GM18519 (cell line): ENCODE data around the gene CASKIN2.
"Not testable (repeated sequence)": the region's sequence is repeated elsewhere in the genome, so short reads cannot be mapped to it uniquely, and the experiment has no call there.

ENCODE experiments used
- ATAC-seq: cut with Tn5 transposase; IDR thresholded peaks from one replicate; pipeline ENCODE4 v1.9.1; 2021; ENCODE audit warnings: mild to moderate bottlenecking, moderate library complexity; ENCODE audit not compliant: unreplicated experiment, low FRiP score

Gene CASKIN2

DNA sequence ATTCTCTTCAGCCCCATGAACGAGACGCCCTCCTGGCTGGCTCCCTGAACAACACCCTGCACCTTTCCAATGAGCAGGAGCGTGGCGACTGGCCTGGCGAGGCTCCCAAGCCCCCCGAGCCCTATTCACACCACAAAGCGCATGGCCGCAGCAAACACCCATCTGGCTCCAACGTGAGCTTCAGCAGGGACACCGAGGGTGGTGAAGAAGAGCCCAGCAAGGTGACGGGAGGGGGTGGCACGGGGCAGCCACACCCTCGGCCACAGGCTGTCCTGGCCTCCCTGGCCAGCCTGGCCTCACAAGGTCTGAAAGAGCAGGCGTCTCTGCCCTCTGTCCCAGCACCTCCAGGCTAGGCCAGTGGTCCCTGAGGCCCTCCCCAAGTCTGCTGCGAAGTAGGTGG, 23.7 kb downstream of the CASKIN2 start:
- ATAC-seq, result no peak

DNA sequence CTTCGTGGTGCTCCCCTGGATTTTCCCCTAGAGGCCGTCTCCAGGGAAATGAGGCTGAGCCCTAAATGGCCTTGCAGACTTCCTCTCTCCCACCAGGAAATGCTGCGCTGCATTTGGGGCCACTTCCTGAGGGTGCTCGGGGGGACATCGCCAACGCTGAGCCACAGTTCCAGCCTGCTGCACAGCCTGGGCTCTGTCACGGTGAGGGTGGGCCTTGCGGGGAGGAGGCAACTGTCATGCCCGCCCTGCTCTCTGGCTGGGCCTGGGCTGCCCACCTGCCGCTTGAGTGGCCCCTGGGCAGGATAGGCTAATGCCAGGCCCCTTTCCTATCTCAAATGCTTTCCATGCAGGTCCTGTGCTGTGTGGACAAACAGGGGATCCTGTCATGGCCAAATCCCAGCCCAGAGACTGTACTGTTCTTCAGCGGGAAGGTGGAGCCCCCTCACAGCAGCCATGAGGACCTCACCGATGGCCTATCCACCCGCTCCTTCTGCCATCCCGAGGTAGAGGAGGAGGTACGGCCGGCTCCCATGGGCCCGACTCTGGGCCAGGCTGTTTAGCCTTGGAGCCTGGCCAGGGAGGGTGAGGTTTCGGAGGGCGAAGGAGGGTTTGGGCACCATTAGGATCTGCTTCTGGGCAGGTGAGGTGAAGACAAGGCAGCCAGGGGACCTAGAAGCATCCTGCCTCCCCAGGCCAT, 24.2 kb downstream of the CASKIN2 start:
- ATAC-seq, result no peak

DNA sequence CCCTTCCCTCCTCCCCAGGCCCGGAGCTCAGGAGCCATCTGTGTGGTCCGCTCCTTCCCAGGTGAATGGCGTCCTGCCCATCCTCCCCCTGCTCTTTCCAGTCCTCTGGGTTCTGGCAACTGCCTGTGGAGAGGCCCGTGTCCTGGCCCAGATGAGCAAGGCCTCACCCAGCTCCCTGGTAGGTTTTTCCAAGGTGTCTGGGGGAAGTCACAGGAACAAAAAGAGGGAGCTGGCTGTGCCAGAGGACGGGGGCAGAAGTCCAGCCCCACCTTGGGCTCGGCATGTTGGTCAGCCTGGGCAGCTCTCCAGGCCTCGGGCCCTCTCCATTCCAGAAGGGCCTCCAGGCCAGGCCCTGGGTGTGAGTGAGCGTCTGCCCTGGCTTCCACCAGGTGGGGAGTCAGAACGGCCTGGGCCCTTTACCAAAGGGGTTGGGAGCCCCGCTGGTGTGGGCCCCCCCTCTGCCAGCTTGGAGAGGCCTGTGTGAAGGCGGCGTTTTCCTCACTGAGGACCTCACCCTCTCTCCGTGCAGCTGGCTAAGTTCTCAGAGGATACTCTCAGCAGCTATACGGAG, 25.1 kb downstream of the CASKIN2 start:
- no peak for ATAC-seq

DNA sequence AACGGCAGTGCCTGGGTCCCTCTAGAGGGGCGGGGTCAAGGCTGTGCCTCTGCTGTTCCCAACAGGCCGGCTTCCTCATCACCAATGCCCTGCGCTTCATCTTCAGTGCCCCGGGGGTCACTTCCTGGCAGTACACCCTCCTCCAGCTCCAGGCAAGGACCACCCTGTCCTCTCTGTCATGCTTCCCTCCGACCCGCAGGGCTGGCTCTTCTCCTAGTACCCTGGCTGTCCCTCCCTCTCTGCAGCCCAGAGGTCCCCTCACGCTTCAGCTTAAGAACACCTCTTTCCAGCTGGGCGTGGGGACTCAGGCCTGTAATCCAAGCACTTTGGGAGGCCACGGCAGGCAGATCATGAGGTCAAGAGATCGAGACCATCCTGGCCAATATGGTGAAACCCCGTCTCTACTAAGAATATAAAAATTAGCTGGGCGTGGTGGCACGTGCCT, 25.8 kb downstream of the CASKIN2 start:
- no peak for ATAC-seq

DNA sequence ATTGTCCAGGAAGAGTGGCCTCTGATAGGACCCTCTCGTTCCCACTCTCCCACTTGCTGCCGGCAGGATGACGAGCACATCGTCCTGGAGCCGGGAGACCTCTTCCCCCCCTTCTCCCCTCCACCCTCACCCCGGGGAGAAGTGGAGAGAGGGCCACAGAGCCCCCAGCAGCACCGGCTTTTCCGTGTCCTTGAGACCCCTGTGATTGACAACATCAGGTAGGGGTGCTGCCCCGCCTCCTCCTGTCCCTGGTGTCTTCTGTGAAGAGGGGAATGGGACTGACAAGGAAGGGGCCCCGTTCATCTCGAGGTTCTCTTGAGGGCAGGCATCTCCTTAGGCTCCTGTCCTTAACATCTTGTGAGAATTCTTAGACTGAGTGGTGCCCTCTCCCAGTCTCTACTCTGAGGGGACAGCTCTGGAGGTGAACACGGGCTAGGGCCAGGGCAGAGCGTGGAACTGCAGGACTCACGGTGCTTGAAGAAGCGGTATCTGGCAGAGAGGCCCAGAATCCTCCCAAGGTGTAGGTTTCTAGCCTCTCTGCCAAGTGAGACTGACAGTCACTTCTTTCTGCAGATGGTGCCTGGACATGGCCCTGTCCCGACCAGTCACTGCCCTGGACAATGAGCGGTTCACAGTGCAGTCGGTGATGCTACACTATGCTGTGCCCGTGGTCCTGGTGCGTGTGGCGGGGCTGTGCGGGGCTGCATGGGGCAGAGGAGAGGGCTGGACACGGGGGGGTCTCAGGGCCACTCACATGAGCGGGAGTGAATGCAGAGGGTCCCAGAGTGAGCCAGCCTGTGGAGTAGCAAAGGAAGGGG, 26.4 kb downstream of the CASKIN2 start:
- ATAC-seq, result no peak

DNA sequence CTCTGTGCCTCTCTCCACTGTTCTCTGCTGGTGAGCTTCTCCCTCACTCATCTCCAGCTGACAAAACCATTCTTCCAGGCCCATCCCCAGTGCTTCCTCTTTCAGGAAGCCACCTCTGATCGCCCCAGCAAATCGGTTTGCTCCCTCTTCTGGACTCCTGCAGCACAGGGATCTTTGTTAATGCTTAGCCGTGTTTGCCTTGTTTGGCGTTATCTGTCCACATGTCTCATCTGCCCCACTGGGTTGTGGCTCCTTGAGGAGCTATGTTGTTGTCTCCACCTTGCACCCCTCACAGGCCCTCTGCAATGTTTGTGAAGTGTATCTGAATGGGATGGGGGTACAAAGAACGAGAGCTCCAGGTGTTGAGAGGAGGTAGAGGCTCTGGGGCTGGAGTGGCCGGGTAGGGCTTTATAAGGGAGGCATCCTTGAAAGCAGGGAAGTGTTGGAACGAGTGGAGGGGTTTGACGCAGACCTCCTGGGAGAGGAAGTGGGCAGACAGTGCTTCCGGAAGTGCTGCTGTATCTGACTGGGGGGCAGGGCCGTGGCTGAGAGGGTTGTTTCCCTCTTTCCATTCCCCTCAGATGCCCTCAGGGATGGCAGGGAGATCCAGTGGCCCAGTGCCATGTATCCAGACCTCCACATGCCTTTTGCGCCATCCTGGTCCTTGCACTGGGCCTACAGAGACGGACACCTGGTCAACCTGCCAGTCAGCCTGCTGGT, 27.8 kb downstream of the CASKIN2 start:
- ATAC-seq, result no peak

DNA sequence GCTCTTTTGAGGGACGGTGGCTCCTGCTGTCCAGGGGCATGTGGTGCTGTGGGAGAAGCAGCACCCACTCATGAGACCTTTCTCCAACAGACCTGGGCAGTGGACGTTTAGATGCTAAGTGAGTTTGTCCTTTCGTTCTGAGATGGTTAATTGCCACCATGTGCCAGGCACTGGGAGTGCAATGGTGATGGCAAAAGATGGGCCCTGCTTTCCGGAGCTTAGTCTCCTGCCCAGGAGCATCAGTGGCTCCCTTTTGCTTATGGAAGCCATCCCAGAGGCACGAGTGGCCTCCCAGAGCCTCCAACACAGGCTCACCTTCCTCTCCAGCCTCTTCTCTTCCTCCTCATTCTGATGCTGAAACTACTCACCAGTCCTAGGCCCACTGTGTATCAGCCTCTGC, 28.4 kb downstream of the CASKIN2 start:
- no peak for ATAC-seq

DNA sequence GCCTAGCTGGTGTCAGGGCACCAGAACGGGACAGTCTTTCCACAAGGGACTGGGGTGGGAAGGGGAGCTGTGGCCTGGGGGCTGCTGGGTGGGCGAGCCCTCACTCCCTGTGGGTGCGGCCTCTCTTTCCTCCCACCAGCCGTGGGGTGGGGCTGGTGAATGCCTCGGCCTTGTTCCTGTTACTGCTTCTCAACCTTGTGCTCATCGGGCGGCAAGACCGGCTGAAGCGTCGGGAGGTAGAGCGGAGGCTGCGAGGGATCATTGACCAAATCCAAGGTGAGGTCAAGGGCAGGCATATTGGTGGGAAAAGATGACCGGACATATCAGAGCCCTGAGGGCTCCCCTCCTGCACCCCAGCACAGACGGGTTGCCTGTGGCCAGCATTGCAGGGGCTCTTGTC, 29.2 kb downstream of the CASKIN2 start:
- ATAC-seq, result no peak

DNA sequence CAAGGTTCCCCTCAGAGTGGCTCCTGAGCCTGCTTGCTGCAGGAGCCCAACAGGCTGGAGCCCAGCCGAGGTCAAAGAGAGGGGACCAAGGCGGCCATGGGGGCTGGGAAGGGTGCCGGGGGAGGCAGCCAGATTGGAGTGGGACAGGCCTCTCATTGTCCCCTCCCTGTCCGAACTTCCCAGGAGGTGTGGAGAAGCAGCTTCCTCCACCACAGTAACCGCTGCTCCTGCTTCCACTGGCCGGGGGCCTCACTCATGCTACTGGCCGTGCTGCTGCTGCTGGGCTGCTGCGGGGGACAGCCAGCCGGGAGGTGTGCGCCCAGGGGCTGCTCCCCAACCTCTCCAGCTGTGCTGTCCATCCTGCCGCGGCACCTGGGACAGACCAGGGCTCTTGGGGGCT, 29.6 kb downstream of the CASKIN2 start:
- ATAC-seq, result no peak

DNA sequence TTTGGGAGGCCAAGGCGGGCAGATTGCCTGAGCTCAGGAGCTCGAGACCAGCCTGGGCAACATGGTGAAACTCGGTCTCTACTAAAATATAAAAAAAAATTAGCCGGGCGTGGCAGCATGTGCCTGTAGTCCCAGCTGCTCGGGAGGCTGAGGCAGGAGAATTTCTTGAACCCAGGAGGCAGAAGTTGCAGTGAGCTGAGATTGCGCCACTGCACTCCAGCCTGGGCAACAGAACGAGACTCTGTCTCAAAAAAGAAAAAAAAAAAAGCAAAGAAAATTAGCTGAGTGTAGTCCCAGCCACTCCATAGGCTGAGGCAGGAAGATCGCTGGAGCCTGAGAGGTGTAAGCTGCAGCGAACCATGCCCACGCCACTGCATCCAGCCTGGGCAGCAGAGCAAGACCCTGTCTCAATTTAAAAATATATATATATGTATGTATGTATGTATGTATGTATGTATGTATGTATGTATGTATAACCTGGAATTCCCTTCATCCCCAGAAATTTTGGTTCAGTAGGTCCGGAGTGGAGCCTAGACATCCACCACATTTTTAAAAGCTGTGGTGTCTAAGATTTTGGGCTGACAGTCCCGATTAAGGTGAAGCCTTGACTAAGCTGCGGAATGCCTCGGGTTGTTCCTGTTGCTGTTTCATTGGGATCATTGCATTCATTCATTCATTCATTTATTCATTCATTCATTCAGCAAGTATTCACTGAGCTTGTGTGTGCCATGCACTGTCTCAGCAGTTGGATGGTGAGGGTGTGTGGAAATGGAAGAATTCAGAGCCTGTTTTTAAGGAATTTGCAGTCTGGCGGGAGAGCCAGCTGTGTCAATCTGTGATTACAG, 33.0 kb downstream of the CASKIN2 start:
- no peak for ATAC-seq

DNA sequence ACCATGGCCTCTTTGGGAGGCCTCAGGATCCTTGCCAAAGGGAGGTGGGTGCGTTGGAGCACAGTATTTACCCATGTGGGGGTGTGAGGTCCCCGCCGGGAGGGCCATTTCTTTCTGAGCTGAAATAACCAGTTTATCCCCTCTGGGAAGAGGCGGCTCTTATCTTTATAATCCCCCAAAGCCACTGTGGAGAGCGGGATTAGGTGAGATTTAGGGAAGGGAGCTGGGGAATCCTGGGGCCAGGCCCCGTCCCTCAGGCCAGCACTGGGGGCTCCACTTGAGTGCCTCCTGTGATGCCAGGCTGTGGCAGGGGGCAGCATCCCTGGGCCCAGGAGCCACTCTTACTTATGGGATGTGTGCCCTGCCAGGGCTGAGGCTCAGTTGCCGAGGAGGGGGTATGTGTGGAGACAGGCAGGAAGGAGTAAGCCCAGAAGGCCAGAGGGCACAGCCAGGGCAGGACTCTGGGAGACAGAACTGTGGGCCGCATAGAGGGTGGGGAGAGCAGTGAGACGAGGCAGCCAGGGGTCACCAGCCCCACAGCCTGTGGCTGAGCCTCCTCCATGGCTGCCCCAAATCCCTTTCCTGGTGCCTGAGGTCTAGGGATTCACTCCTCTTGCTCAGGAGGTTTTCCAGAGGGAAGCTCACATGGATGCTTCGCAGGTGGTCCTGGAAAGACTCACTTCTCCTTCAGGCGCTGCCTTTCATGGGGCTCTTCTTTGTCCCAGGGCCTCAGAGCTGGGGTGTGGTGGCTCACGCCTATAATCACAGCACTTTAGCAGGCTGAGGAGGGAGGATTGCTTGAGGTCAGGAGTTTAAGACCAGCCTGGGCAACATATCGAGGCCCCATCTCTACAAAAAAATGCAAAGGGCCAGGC, 33.9 kb downstream of the CASKIN2 start:
- no peak for ATAC-seq

DNA sequence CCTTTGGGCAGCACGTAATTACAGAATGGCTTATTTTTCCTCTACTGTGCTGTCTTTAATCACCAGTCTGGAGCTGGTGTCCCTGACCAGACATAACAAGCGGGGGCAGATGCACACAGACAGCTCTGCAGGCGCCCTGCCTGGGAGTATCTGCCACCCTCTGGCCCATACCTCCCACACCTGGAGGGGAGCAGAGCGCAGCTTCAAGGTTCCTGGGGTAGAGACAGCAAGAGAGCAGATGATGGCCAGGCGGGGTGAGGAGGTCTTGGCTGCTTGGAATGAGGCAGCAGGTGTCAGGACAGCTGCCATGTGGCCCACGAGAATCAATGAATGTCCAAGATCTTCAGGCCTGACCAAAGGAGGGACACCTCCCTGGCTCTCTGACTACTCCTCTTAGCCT, 35.1 kb downstream of the CASKIN2 start:
- ATAC-seq, result no peak

DNA sequence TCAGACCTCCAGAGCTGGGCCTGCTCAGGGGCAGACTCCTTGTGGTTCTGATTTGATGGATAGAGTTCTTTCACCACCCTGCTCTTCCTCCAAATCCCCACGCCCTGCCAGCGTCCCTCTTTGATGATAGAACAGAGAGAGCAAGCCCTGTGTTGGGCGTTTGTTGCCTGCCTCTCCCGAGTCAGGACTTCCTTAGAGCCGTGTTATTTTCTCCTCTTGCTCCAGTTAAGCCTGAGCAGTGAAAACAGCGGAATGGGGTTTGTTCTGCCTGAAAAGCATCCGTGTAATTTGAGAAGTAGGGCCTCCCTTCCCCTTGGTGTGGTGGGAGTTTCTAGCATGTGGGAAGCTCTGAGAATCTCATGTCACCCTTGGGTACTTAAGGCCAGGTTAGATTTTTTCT, 36.8 kb downstream of the CASKIN2 start:
- ATAC-seq, result no peak

DNA sequence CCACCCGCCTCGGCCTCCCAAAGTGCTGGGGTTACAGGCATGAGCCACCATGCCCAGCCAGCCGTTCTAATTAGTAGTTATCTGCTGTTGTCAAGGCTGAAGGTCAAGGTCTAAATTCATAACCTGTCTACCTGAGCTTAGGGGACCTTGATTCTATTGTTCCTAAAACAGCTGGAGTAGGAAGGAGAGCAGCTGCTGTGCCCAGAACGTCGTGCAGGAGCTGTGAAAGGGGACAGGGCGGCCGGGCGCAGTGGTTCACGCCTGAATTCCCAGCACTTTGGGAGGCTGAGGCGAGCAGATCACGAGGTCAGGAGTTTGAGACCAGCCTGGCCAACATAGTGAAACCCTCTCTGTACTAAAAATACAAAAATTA, 37.9 kb downstream of the CASKIN2 start:
- not testable (repeated sequence) for ATAC-seq

DNA sequence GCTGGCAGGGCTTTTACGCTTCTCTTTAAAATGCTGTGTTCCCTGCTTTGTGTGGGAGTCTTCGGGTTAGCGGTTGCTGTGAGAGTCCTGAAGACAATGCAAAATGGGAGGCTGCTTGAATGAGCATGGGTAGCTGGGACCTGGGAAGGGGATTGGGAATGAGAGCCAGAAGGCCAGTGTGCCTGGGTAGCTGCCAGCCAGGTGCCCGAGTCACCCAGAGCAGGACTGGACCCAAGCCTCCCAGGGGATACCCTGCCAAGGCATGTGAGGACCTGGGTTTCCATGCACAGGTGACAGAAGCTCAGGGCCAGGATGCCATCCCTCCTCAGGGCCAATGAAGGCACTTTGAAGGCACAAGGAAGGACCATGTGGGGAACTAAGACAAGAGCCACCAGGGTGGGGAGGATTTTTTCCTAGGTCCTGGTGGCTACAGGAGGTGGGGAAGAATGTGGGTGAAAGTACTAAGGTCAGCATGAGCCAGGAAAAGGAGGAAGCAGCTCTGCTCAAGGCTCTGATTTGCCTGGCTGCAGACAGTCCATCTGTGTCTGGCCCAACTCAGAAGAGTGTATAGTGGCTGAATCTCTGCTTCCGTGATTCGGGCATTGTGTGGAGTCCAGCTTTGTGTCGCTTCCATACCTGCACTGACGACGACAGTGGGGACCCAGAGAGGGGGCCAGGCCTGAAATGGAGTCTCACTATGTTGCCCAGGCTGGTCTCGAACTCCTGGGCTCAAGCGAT, 38.4 kb downstream of the CASKIN2 start:
- no peak for ATAC-seq

DNA sequence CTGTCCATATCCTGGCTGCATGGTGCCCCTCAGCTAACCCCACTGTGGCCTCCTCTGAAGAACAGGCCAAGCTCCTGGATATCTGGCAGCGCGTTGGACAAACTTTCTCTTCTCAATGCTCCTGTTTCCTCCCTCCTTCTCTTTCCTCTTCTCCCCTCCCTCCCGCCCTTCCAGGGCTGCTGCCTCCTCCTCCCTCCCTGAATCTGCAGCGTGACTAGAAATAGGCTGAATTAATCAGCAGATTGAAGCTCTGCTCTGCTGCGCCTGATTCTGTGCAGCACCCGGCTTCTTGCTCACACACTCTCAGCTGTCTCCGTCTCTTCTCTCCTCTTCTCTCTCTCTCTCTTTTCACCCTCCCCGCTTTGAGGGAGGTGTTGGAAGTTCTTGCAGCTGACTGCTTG, 39.1 kb downstream of the CASKIN2 start:
- no peak for ATAC-seq

DNA sequence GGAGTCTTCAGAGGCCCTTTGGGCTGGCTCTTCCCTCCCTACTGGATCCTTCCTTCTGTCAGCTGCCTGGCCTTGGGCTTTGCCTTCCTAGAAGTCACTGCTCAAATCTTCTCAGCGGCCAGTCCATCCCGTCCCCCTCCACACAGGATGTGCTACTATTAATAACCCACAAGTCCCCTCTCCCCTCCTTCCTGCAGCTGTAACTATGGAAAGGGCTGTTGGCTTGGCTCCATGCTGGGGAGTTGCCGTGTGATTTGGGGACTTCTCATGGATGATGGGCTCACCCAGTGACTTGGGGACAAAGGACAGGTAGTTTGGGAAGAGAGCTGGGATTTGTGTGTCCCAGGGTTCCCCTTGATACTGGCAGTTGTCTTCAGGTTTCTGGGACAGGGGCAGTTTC, 39.5 kb downstream of the CASKIN2 start:
- ATAC-seq, result no peak

DNA sequence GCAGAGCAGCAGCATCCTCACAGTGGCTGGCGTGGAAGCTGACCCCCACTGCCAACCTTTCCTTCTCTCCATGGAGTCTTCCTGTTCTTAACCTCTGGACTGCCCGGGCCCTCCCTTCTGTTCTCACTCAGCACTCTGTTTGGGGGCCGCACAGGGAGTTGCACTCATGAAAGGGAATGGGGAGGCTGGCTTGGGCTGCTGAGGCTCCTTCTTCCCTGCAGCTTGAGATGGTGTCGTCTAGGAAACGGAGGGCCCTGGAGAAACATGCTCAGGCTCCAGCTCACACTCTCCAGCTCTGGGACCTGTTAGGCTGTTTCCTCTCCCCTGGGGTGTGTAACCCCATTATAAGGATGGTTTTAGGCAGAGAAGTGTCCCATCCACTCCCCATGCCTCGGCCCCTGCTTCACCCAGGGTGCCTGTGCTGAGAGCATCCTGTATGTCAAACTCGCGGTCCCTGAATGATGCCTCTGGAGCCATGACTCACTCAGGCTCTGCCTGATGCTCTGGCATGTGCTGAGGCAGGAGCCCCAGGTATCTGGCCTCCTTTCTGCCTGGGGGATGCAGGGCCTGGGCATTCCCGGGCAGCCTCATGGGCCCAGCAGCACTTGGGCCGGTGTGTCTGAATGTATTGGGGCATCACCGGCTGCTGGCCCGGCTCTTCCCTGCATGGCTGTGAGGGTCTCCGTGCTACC, 40.0 kb downstream of the CASKIN2 start:
- no peak for ATAC-seq
